Psoas muscle (tissue), 8 donors: Measurements from ENCODE around the gene CCDC12. TPM values are rescaled to one million over a fixed set of nuclear protein-coding genes. Genes with fewer than 3 reads are reported as not detected.

ENCODE experiments used
- ATAC-seq, 4 donors: fragments of 200-7000 bp; cut with Tn5 transposase; one replicate each; pipeline ENCODE4 v1.9.1; 2020; ENCODE audit warnings: moderate library complexity in 3 of 4, mild to moderate bottlenecking in 2 of 4
- DNase-seq, 2 donors: peaks; one replicate each; pipeline ENCODE4 v3.0.0-alpha.2; 2020
- H3K27ac ChIP-seq: fragments of 200-600 bp; one replicate; pipeline ENCODE4 v1.8.0; 2022
- H3K27me3 ChIP-seq, 3 donors: fragments of 200-600 bp in 1 of 3; one replicate each; pipeline versions ENCODE4 v1.6.1 to v1.8.0; 2013 to 2022; ENCODE audit warnings: low read length in 2 of 3, mild to moderate bottlenecking in 2 of 3, moderate library complexity in 1 of 3; ENCODE audit not compliant: insufficient read depth in 3 of 3
- H3K36me3 ChIP-seq, 2 donors: fragments of 200-600 bp in 1 of 2; one replicate each; pipeline versions ENCODE4 v1.6.1 to v1.8.0; 2013 to 2022; ENCODE audit warnings: low read depth in 1 of 2, mild to moderate bottlenecking in 1 of 2, moderate library complexity in 1 of 2; ENCODE audit not compliant: insufficient read depth in 1 of 2
- H3K4me1 ChIP-seq: fragments of 200-600 bp; one replicate; pipeline ENCODE4 v1.8.0; 2022
- H3K4me3 ChIP-seq: fragments of 200-600 bp; one replicate; pipeline ENCODE4 v1.8.0; 2022; ENCODE audit warnings: mild to moderate bottlenecking
- H3K9me3 ChIP-seq: fragments of 200-600 bp; one replicate; pipeline ENCODE4 v1.8.0; 2022
- WGBS, 3 donors: extraction: QIAGEN DNeasy Blood & Tissue Kit; methylation state at CpG; one replicate each; pipeline versions ENCODE4 v1.1.6 to v1.1.7; 2013; 5-methylcytosine and 5-hydroxymethylcytosine counted together
- intact Hi-C, 2 donors: fragments of 100-400 bp; cut with DNase I; formaldehyde crosslinking; loops; one replicate each; pipeline versions ENCODE4 v1.11.0 to v1.14.2; 2022
- polyA plus RNA-seq, 3 donors: library from polyadenylated mRNA; stranded (reverse); fragments of 200-250 nt; gene quantifications; one replicate each; pipeline ENCODE4 v1.2.3, GENCODE V29; 2013
- total RNA-seq, 4 donors: library from RNA; stranded (reverse); fragmentation: NEBNext Ultra II Directional in 2 of 4; extraction: Animal tissue kit (Norgen Biotek cat#: 25700) in 2 of 4; gene quantifications; one replicate each; pipeline versions ENCODE4 v1.2.1 to v1.2.4, GENCODE V29; 2021 to 2023
- TF ChIP-seq, protein P1 (sequence below): fragments of 200-600 bp; IDR thresholded peaks from one replicate; pipeline ENCODE4 v1.8.0; 2022; ENCODE audit warnings: antibody characterized with exemption
- donor health status: healthy with polysubstance abuse.
- donor health status: DM: no; HTN: no; CAD: no; lungs with moderate emphysema.
- donor health status: Bipolar disorder and iron deficiency.
- donor health status: healthy.
- donor health status: DM: yes; HTN: yes; CAD: no.
- donor health status: DM: no; HTN: no; CAD: no.
- donor health status: DM: no; HTN: no; CAD: no.
- donor health status: DM: yes; HTN: yes; CAD: no.

The CCDC12 gene
- total and polyA plus RNA-seq, 7 donors, result 25.1 to 69.8 (median 36.4) TPM

DNA sequence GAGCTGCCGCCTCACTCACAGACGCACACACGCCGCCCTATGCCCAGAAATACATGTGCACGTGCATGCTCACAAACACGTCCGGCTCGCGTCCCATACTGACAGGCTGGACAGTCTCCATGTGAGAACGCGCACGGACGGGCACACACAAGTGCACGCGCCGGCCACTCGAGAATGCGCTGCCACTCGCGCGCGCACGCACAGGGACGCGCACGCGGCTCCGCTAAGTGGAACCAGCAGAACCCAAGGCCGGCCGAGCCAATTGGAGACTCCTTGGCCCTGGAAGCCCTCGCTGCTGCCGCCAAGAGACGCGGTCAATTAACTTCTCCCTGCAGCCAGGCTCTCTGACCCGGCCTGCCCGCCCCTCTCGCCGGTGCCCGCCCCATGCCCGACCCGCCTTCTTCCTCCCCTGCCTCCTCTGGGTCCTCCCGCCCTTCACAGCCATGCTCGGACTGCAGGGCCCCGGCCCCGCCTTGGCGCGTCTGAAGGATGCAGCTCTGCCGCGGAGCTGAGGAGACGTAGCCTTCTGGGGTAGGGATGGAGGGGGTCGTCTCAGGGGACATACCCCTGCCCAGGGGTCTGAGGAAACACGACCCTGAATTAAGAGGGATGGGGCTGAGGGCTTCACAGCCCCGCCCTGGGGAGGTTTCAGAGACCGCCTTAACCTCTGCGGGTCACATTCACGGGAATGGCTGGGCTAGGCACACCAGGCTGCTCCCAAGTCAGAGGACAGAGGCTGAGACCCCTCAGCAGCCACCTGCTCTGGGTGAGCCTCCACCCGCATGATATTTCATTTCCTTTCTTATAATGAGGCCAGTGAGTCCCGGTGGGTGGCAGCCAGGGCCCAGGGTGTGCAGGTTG lies 84.0 kb downstream of the CCDC12 start:
- intact Hi-C loops, result no loop called here
- no peaks in the 10 kb centered on the region for H3K4me1 ChIP-seq
- TF ChIP-seq, protein P1, sequence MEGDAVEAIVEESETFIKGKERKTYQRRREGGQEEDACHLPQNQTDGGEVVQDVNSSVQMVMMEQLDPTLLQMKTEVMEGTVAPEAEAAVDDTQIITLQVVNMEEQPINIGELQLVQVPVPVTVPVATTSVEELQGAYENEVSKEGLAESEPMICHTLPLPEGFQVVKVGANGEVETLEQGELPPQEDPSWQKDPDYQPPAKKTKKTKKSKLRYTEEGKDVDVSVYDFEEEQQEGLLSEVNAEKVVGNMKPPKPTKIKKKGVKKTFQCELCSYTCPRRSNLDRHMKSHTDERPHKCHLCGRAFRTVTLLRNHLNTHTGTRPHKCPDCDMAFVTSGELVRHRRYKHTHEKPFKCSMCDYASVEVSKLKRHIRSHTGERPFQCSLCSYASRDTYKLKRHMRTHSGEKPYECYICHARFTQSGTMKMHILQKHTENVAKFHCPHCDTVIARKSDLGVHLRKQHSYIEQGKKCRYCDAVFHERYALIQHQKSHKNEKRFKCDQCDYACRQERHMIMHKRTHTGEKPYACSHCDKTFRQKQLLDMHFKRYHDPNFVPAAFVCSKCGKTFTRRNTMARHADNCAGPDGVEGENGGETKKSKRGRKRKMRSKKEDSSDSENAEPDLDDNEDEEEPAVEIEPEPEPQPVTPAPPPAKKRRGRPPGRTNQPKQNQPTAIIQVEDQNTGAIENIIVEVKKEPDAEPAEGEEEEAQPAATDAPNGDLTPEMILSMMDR, result no peak
- ATAC-seq (peak; percentile 60 to 75 (median 69)), DNase-seq (peak; percentile 71 to 83)
- no peaks in the 10 kb centered on the region for H3K27me3 ChIP-seq
- WGBS, 3 donors, result 7 to 8% (median 8%) methylated on average over 50 to 58 of the region's 58 CpGs
- H3K27ac ChIP-seq, result peak overlapping the region; percentile 23
- H3K4me3 ChIP-seq, result peak overlapping the region; percentile 65
- H3K9me3 ChIP-seq, result no peaks in the 10 kb centered on the region
- H3K36me3 ChIP-seq, result no peaks in the 10 kb centered on the region

DNA sequence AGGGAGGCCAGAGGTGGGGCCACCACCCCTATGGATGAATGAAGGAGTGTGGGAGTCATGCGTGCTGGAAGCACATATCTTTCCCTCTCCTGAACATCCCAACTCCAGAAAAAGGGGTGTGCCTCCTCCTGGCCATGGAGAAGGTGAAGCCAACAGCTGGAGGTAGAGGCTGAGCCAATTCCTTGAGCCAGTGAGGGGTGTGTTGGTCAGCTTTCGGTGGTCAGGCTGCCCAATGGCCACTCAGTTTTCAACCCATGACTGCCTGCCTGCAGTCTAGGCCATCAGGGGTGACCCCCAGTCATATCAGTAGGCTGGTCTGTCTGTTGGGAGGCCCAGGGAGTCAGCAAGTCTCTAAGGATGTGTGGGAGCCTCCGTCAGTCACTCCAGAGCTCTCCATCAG lies 85.4 kb downstream of the CCDC12 start:
- Histone ChIP-seq H3K9me3 (no peaks in the 10 kb centered on the region), H3K27me3 (no peaks in the 10 kb centered on the region), H3K4me3 (no peak overlapping the region), H3K4me1 (no peaks in the 10 kb centered on the region), H3K36me3 (no peaks in the 10 kb centered on the region), H3K27ac (no peak overlapping the region)
- 92 to 100% (median 92%) methylated on average over 3 of the region's 3 CpGs for WGBS, 3 donors
- DNase-seq, result no peak
- TF ChIP-seq, protein P1, result no peak
- no peak for ATAC-seq
- intact Hi-C loops, result no loop called here

DNA sequence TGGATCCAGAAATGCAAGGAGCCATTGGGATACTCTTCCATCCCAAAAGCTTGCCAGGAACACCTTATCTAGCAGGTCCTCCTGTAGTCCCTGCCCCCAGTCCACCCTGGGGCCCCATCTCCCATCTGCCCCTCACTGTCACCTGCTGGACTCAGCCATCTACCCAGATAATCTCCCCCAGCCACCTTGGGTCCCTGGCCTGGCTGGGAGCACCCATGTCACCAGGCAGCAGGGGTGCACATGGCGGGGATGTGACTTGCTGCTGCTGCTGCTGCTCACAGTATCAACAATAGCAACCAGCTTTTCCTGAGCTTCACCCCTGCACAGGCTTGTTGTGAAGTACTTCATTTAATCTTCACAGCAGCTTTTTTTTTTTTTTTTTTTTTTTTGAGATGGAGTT lies 86.4 kb downstream of the CCDC12 start:
- Histone ChIP-seq H3K36me3 (no peaks in the 10 kb centered on the region), H3K27ac (no peak overlapping the region), H3K4me3 (no peak overlapping the region), H3K9me3 (no peaks in the 10 kb centered on the region), H3K27me3 (no peaks in the 10 kb centered on the region), H3K4me1 (no peaks in the 10 kb centered on the region)
- intact Hi-C loops, result no loop called here
- 98 to 100% (median 100%) methylated on average over 1 of the region's 1 CpG for WGBS, 3 donors
- TF ChIP-seq, protein P1, result no peak
- ATAC-seq, result no peak
- DNase-seq, result no peak

DNA sequence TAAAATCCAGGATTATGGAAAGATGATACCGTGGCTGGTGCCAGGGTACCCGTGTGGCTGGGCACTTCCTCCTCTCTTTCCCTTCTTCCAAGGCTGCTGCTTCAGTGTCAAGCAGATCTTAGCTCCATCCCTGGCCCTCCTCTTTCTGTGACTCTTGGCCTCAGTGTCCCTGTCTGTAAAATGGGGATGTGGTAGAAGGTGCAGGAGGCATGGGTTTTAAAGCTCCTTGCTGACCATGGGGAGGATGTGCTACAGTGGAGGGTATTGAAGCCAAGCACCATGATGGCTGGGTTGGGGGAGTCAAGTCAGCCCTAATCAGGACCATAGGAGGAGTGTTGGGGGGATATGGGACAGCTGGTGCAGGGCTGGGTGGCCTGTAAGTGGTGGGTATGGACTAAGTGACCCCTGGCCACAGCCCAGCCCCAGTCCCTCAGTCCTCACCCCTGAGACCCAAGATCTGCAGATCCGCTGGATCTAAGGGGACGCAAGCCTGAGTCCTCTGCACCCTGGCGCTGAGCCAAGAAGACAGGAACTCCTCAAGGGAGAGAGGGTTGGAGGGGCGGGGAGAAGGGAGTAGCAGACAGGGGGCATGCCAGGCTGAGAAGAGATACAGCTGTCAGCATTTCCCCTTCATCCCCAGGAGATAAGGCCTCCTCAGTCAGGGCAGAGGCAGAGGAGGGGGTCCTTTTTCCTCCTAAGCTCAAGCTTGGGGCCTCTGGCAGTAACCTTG lies 87.0 kb downstream of the CCDC12 start:
- 49 to 63% (median 54%) methylated on average over 6 of the region's 6 CpGs for WGBS, 3 donors
- DNase-seq, result peak in 1 of 2 donors; percentile 53
- no peaks in the 10 kb centered on the region for H3K36me3 ChIP-seq
- intact Hi-C loops, result no loop called here
- TF ChIP-seq, protein P1, result no peak
- H3K27me3 ChIP-seq, result no peaks in the 10 kb centered on the region
- no peaks in the 10 kb centered on the region for H3K9me3 ChIP-seq
- no peak for ATAC-seq
- H3K27ac ChIP-seq, result no peak overlapping the region
- no peak overlapping the region for H3K4me3 ChIP-seq
- no peaks in the 10 kb centered on the region for H3K4me1 ChIP-seq
